IgD-negative memory B cell (primary cell): ENCODE measurements around the gene ZNF217. TPM values are rescaled to one million over a fixed set of nuclear protein-coding genes. Genes with fewer than 3 reads are reported as not detected.
"Not testable (repeated sequence)": the region's sequence is repeated elsewhere in the genome, so short reads cannot be mapped to it uniquely, and the experiment has no call there.

Experiments
- H3K27ac Mint-ChIP-seq, 3 donors: one replicate each; pipeline ENCODE4 v1.8.0; 2020 to 2022; ENCODE audit warnings: mild to moderate bottlenecking in 3 of 3, mixed read lengths in 3 of 3, moderate library complexity in 1 of 3
- H3K27me3 Mint-ChIP-seq: one replicate; pipeline ENCODE4 v1.8.0; 2021; ENCODE audit warnings: mixed read lengths
- H3K36me3 Mint-ChIP-seq: one replicate; pipeline ENCODE4 v1.8.0; 2020; ENCODE audit warnings: mild to moderate bottlenecking, mixed read lengths
- H3K4me1 Mint-ChIP-seq, 3 donors: one replicate each; pipeline ENCODE4 v1.8.0; 2020 to 2022; ENCODE audit warnings: mixed read lengths in 3 of 3, mild to moderate bottlenecking in 1 of 3
- H3K4me3 Mint-ChIP-seq, 4 donors: one replicate each; pipeline ENCODE4 v1.8.0; 2020 to 2022; ENCODE audit warnings: mild to moderate bottlenecking in 4 of 4, mixed read lengths in 4 of 4, moderate library complexity in 3 of 4
- H3K9me3 Mint-ChIP-seq, 3 donors: one replicate each; pipeline ENCODE4 v1.8.0; 2020 to 2021; ENCODE audit warnings: mixed read lengths in 3 of 3, mild to moderate bottlenecking in 1 of 3
- polyA plus RNA-seq: library from polyadenylated mRNA; unstranded; fragments of 300-500 nt; fragmentation: Illumina TruSeq; gene quantifications from one replicate; pipeline ENCODE4 v1.2.3, GENCODE V29; 2021

The ZNF217 gene
- polyA plus RNA-seq, 1 donor from 2014 or later: 29.9 TPM

DNA sequence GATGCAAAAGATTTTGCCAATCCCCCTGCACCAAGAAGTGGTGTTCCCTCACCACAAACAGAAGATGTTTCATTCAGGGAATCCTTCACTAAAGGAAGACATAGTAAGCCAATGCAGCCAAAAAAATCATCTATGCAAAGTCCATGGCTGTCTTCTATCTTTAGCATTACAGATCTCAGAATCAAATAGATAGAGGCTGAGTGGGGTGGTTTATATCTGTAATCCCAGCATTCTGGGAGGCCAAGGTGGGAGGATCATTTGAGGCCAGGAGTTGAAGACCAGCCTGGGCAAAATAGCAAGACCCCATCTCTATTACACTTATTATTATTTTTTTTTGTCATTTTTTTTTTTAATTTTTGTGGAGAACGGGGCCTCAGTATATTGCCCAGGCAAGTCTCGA is 32.9 kb upstream of the ZNF217 start:
- peak overlapping the region in 1 of 3 donors; percentile 31 for H3K27ac Mint-ChIP-seq
- no peak overlapping the region for H3K4me3 Mint-ChIP-seq
- no peaks in the 10 kb centered on the region for H3K36me3 Mint-ChIP-seq

DNA sequence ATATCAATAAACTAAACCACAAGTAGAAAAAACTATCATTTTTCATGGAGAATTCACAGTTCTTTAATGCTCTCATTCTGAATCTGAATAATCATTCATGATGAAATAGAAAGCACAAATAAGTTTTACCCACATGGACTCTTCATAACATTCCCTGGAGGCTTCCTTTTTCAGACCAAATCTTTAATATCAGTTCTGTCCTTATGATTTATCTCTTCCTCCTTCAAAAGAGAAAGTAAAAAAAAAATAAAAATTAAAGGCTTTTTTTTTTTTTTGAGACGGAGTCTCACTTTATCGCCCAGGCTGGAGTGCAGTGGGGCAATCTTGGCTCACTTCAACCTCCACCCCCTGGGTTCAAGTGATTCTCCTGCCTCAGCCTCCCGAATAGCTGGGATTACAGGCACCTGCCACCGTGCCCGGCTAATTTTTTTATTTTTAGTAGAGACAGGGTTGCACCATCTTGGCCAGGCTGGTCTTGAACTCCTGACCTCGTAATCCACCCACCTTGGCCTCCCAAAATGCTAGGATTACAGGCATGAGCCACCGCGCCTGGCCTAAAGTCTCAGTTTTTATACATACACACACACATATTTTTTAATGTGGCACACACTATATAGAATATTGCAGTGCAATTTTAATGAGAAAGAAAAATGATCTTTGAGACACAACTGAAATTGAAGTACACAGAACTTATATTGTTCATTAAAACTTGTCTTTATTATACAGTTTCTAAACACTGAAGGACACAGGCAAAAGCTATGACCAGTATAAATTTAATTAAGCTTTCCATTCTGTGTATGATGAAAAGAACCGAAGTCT is 31.9 kb upstream of the ZNF217 start:
- Mint-ChIP-seq H3K4me1 (peaks cover 29 to 37% (median 32%) of the 10 kb centered on the region in 3 donors), H3K4me3 (peak overlapping the region in 1 of 4 donors; percentile 28), H3K27ac (no peak overlapping the region), H3K27me3 (no peaks in the 10 kb centered on the region), H3K9me3 (no peaks in the 10 kb centered on the region), H3K36me3 (no peaks in the 10 kb centered on the region)

More for the DNA sequence above, 32.9 kb upstream of the ZNF217 start:
- Mint-ChIP-seq H3K4me1 (peaks cover 22 to 32% (median 26%) of the 10 kb centered on the region in 3 donors), H3K27me3 (no peaks in the 10 kb centered on the region), H3K9me3 (no peaks in the 10 kb centered on the region)

DNA sequence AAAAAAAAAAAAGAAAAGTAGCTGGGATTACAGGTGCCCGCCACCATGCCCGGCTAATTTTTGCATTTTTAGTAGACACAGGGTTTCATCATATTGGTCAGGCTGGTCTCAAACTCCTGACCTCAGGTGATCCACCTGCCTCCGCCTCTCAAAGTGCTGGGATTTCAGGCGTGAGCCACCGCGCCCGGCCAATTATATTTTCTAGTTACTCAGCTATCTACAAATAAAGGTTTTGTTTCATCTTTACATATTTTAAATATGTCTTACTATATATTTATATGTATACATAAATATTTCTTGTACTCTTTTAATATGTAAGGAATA is 31.2 kb upstream of the ZNF217 start:
- H3K36me3 Mint-ChIP-seq, H3K4me3 Mint-ChIP-seq, H3K27ac Mint-ChIP-seq, H3K9me3 Mint-ChIP-seq, H3K27me3 Mint-ChIP-seq: not testable (repeated sequence)
- peaks cover 29 to 37% (median 32%) of the 10 kb centered on the region in 3 donors for H3K4me1 Mint-ChIP-seq

- Mint-ChIP-seq H3K27me3 (no peaks in the 10 kb centered on the region), H3K27ac (peak overlapping the region; percentile 79 to 90 (median 81)), H3K9me3 (no peaks in the 10 kb centered on the region), H3K4me1 (peaks cover 34 to 39% (median 34%) of the 10 kb centered on the region in 3 donors), H3K36me3 (no peaks in the 10 kb centered on the region), H3K4me3 (peak overlapping the region; percentile 66 to 96 (median 87))
Observed at GRCh38 chr20:53623454-53624211, 30.0 kb upstream of the ZNF217 start.

GRCh38 chr20:53623134-53623453 is 29.5 kb upstream of the ZNF217 start:
- H3K27ac Mint-ChIP-seq: peak overlapping the region; percentile 79 to 90 (median 81)
- peak overlapping the region; percentile 66 to 96 (median 87) for H3K4me3 Mint-ChIP-seq
- no peaks in the 10 kb centered on the region for H3K27me3 Mint-ChIP-seq
- H3K4me1 Mint-ChIP-seq: peaks cover 34 to 39% (median 35%) of the 10 kb centered on the region in 3 donors
- H3K36me3 Mint-ChIP-seq: no peaks in the 10 kb centered on the region
- H3K9me3 Mint-ChIP-seq: no peaks in the 10 kb centered on the region

DNA sequence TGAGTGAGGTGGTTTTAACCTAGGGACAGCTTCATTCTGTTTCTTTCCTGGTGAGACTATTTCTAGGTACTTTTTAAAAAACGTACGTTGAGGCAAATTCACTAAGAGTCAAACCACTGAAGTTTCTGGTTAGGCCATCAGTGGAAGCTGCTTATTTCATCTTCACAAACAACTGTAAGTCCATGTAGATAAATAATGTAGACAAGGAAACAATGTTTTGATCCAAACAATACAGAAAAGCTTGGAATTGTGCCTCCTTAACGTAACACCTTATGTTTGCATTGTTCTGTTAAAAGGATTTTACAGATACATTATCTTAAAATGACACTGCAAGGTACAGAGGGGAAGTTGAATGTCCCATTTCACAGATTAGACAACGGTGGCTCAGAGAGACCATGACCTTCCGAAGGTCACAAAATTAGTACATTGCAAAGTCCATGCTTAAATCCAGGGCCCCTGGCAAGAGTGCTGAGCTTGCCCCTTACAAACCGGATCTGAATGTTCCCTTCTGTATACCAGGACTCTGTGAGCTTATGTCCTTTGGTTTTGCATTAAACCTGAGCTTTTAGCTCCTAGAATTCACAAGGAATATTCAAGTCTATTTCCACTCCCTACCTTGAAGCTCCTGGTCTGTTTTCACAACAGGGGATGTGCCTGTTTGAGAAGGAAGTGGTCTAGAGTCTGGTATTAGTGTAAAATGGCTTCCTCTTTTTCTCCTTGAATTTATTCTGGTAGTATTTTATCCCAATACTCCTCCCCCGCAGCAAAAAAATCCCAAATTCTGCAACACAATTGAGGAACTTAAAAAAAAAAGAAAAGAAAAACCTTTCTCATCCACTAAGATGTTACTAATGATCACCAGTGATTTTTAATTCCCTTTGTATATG is 28.9 kb upstream of the ZNF217 start:
- Mint-ChIP-seq H3K9me3 (no peaks in the 10 kb centered on the region), H3K36me3 (no peaks in the 10 kb centered on the region), H3K4me1 (peaks cover 34 to 38% (median 36%) of the 10 kb centered on the region in 3 donors), H3K27ac (peak overlapping the region; percentile 79 to 90 (median 81)), H3K27me3 (no peaks in the 10 kb centered on the region), H3K4me3 (peak overlapping the region; percentile 47 to 96 (median 80))

GRCh38 chr20:53621482-53622246 is 28.0 kb upstream of the ZNF217 start:
- peaks cover 34 to 38% (median 36%) of the 10 kb centered on the region in 3 donors for H3K4me1 Mint-ChIP-seq
- H3K27ac Mint-ChIP-seq: peak overlapping the region; percentile 79 to 83 (median 81)
- no peaks in the 10 kb centered on the region for H3K36me3 Mint-ChIP-seq
- peak overlapping the region in 3 of 4 donors; percentile 5 to 96 (median 52) for H3K4me3 Mint-ChIP-seq
- no peaks in the 10 kb centered on the region for H3K27me3 Mint-ChIP-seq
- no peaks in the 10 kb centered on the region for H3K9me3 Mint-ChIP-seq

DNA sequence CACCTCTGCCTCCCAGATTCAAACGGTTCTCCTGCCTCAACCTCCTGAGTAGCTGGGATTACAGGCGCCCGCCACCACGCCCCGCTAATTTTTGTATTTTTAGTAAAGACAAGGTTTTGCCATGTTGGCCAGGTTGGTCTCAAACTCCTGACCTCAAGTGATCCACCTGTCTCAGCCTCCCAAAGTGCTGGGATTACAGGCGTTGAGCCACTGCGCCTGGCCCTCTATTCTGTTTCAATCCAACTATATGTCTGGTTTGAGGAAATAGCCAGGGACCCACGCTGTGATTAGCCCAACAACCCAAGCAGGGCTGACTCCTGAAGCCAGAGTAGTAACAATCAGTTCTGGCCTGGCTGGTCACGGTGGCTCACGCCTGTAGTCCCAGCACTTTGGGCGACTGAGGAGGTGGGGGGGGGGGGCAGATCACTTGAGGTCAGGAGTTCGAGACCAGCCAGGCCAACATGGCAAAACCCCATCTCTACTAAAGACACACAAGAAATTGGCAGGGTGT is 24.9 kb upstream of the ZNF217 start:
- not testable (repeated sequence) for H3K27me3 Mint-ChIP-seq, H3K4me3 Mint-ChIP-seq, H3K36me3 Mint-ChIP-seq, H3K27ac Mint-ChIP-seq, H3K9me3 Mint-ChIP-seq
- H3K4me1 Mint-ChIP-seq: peaks cover 28 to 32% (median 31%) of the 10 kb centered on the region in 3 donors

GRCh38 chr20:53617791-53618489 is 24.3 kb upstream of the ZNF217 start:
- no peaks in the 10 kb centered on the region for H3K36me3 Mint-ChIP-seq
- peaks cover 23 to 27% (median 25%) of the 10 kb centered on the region in 3 donors for H3K4me1 Mint-ChIP-seq
- H3K9me3 Mint-ChIP-seq: no peaks in the 10 kb centered on the region
- H3K4me3 Mint-ChIP-seq: no peak overlapping the region
- no peaks in the 10 kb centered on the region for H3K27me3 Mint-ChIP-seq
- H3K27ac Mint-ChIP-seq: no peak overlapping the region

GRCh38 chr20:53616489-53616888 is 22.9 kb upstream of the ZNF217 start:
- H3K4me3 Mint-ChIP-seq, H3K27ac Mint-ChIP-seq, H3K27me3 Mint-ChIP-seq, H3K9me3 Mint-ChIP-seq, H3K36me3 Mint-ChIP-seq: not testable (repeated sequence)
- peaks cover 12 to 17% (median 14%) of the 10 kb centered on the region in 3 donors for H3K4me1 Mint-ChIP-seq

DNA sequence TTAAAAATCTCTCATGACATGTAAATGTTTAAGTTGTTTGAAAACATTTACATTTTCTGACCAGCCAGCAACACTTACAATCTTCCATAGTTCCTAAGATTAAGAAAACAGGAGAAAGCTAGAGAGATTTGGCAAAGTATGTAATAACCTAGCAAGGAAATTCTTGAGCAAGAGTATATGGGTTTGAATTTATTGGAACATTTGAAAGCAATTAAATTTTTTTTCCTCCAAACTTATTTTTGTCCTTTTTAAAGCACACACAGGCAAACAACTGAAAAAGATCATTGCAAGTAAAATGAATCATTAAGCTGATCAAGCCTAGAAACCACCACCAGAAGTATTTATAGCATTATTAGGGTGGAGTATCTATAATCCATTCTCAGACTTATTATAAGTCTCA is 20.1 kb upstream of the ZNF217 start:
- H3K27me3 Mint-ChIP-seq: no peaks in the 10 kb centered on the region
- peaks cover 17 to 24% (median 22%) of the 10 kb centered on the region in 3 donors for H3K4me1 Mint-ChIP-seq
- no peaks in the 10 kb centered on the region for H3K36me3 Mint-ChIP-seq
- no peaks in the 10 kb centered on the region for H3K9me3 Mint-ChIP-seq
- H3K27ac Mint-ChIP-seq: no peak overlapping the region
- H3K4me3 Mint-ChIP-seq: no peak overlapping the region

DNA sequence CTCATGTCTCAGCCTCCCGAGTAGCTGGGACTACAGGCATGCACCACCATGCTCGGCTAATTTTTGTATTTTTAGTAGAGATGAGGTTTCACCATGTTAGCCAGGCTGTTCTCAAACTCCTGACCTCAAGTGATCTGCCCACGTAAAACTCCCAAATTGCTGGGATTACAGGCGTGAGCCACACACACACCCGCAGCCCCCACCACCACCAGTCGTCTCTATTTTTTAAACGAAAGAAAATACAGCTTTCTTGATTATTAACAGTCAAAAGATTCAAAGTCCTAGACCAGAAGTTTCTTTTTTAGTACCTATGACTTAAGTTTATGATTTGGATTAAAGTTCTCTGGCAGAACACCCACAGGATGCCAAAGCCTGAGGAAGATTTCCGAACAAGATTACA is 18.6 kb upstream of the ZNF217 start:
- not testable (repeated sequence) for H3K36me3 Mint-ChIP-seq, H3K27me3 Mint-ChIP-seq, H3K9me3 Mint-ChIP-seq, H3K4me3 Mint-ChIP-seq
- Mint-ChIP-seq H3K27ac (peak overlapping the region in 1 of 3 donors; percentile 78), H3K4me1 (peaks cover 20 to 23% (median 22%) of the 10 kb centered on the region in 3 donors)

GRCh38 chr20:53611449-53611894 is 17.8 kb upstream of the ZNF217 start:
- Mint-ChIP-seq H3K36me3 (no peaks in the 10 kb centered on the region), H3K4me3 (peak overlapping the region in 3 of 4 donors; percentile 47 to 60 (median 54)), H3K27ac (peak overlapping the region in 2 of 3 donors; percentile 27 to 78), H3K9me3 (no peaks in the 10 kb centered on the region), H3K4me1 (peaks cover 20 to 23% (median 22%) of the 10 kb centered on the region in 3 donors), H3K27me3 (no peaks in the 10 kb centered on the region)
